Astrocyte of the cerebellum (primary cell): ENCODE results near the gene IRF2BP2.

Experiments
- DNase-seq: peaks from one replicate; pipeline ENCODE4 v3.0.0-alpha.2; 2011; ENCODE audit warnings: low read depth
- H3K4me3 ChIP-seq: 2 replicates; pipeline ENCODE4 v1.5.1; 2011; ENCODE audit warnings: mild to moderate bottlenecking, low read depth, low read length, moderate library complexity
- CTCF ChIP-seq: IDR thresholded peaks from 2 replicates; pipeline ENCODE4 v1.5.1; 2012; ENCODE audit warnings: low read length, low read depth, moderate library complexity, mild to moderate bottlenecking; ENCODE audit errors: missing control alignments
- in situ Hi-C: cut with HindIII; loops from 2 replicates; pipeline ENCODE4 v1.10.0; 2017; ENCODE audit warnings: low sequenced_read_pairs

IRF2BP2 gene

DNA sequence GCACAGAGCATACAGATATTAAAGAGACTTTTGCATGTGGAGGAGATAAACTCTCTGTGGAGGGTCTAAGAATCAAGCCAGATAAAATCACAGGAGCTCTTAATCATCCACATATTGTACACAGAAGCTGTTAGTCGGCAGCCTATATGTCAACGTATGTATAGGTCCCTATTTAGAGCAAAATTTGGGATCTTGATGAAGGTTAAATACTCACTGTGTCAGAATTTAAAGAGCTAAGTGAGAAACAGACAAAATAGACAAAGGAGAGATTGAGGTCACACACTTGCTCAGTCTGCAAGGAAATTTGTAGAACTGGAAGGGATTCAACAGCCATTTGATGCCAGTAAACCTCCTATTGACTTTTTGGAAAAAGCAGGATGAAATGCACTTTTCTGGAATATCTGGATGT, 4.1 kb upstream of the IRF2BP2 start:
- no peak for TF ChIP-seq CTCF
- no peak overlapping the region for H3K4me3 ChIP-seq
- DNase-seq, result no peak
- in situ Hi-C loops, result loop anchor here (10.0 kb wide), 2 partner anchors 91 to 461 kb away; no protein-coding TSS in a partner anchor

- no peak overlapping the region for H3K4me3 ChIP-seq
- in situ Hi-C loops, result loop anchor here (10.0 kb wide), 2 partner anchors 91 to 461 kb away; no protein-coding TSS in a partner anchor
- DNase-seq, result no peak
- TF ChIP-seq CTCF, result no peak
These were observed 3.3 kb upstream of the IRF2BP2 start for GRCh38 chr1:234613128-234613875.

DNA sequence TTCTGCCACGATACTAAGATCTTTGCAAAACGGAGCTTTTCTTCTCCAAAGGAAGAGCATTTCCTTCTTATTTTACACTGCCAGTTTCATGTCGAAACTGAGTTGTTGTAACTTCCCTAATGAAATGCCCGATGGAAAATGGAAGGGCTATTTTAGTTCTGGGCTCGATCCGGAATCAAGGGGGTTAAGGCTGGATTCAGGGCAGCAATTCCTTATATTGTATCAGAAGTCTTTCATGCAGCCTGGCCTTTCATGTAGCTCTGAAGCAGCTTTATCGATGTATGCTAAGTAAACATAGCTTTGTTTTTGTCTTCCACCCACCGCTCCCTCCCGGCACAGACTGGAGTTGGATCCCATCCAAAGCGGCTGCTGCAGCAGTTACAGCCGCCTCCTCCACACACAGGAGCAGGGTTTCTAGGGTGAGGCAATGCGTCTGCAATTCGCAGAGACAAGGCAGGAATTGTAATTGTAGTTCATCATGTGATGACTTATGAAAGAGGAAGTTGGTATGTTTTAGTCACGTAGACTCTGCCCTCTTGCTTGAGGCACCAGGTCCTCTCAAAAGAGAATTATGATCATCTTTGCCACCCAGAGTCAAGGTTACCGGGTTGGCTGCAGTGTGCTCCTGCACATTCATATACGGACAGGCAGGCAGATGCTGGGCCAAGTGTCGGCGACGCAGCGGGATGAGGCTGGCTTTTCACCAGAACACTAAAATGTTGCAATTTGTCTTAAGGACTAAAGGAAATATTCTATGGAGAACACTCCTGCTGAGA, 2.6 kb upstream of the IRF2BP2 start:
- no peak for TF ChIP-seq CTCF
- H3K4me3 ChIP-seq, result no peak overlapping the region
- DNase-seq, result peak; percentile 86
- in situ Hi-C loops, result loop anchor here (10.0 kb wide), 2 partner anchors 92 to 462 kb away; no protein-coding TSS in a partner anchor

- TF ChIP-seq CTCF, result no peak
- in situ Hi-C loops, result loop anchor here (10.0 kb wide), 2 partner anchors 93 to 463 kb away; no protein-coding TSS in a partner anchor
- no peak for DNase-seq
- no peak overlapping the region for H3K4me3 ChIP-seq
These were observed 1.9 kb upstream of the IRF2BP2 start for GRCh38 chr1:234611847-234612351.

GRCh38 chr1:234611225-234611846, 1.4 kb upstream of the IRF2BP2 start:
- peak; percentile 80 for DNase-seq
- TF ChIP-seq CTCF, result no peak
- peak overlapping the region; percentile 21 for H3K4me3 ChIP-seq
- in situ Hi-C loops, result loop anchor here (10.0 kb wide), 2 partner anchors 93 to 463 kb away; no protein-coding TSS in a partner anchor

- in situ Hi-C loops, result loop anchor here (10.0 kb wide), 2 partner anchors 94 to 464 kb away; no protein-coding TSS in a partner anchor
- H3K4me3 ChIP-seq, result peak overlapping the region; percentile 44
- TF ChIP-seq CTCF, result no peak
- peak; percentile 85 for DNase-seq
These were observed 767 bp upstream of the IRF2BP2 start for GRCh38 chr1:234610666-234611224.
